IMR-90 (cell line): Measurements from ENCODE around the gene GLRX5. TPM values are rescaled to one million over a fixed set of nuclear protein-coding genes. Genes with fewer than 3 reads are reported as not detected.

Experiments used
- ATAC-seq: fragments of 200-7000 bp; cut with Tn5 transposase; 2 replicates; pipeline ENCODE4 v1.9.1; 2020; ENCODE audit warnings: low read depth, mild to moderate bottlenecking, moderate library complexity
- BruUV-seq: library from RNA; stranded (reverse); fragments of 400-500 nt; replicated peaks from 2 replicates; lab custom pipeline; 2021; lab: Mats Ljungman, UMichigan
- CTCF ChIA-PET: fragments of 300-600 bp; formaldehyde crosslinking; extraction: SDS; loops from one replicate; lab custom pipeline; 2021; ENCODE audit warnings: antibody characterized with exemption; lab: Yijun Ruan, JAX
- POLR2A ChIA-PET: fragments of 300-600 bp; sonication (Branson Sonifier 250); formaldehyde crosslinking; loops from one replicate; lab custom pipeline; 2022; ENCODE audit warnings: antibody characterized with exemption; ENCODE audit not compliant: unreplicated experiment; lab: Charles Lee
- DNase-seq: peaks from one replicate; pipeline ENCODE4 v3.0.0; 2013
- H2AFZ ChIP-seq: replicated peaks from 2 replicates; pipeline ENCODE3; 2013; ENCODE audit warnings: low read length, mild to moderate bottlenecking; ENCODE audit not compliant: poor library complexity
- H2AK5ac ChIP-seq: 2 replicates; pipeline ENCODE4 v1.6.1; 2013; ENCODE audit warnings: low read depth, low read length, inconsistent platforms
- H2AK9ac ChIP-seq: replicated peaks from 2 replicates; pipeline ENCODE3; 2013; ENCODE audit warnings: mild to moderate bottlenecking, low read depth, low read length, moderate library complexity; ENCODE audit not compliant: poor library complexity
- H2BK120ac ChIP-seq: 2 replicates; pipeline ENCODE4 v1.6.1; 2013; ENCODE audit warnings: low read depth, low read length, inconsistent platforms
- H2BK15ac ChIP-seq: 3 replicates; pipeline ENCODE4 v1.6.1; 2013; ENCODE audit warnings: low read depth, low read length, inconsistent platforms
- H2BK20ac ChIP-seq: 2 replicates; pipeline ENCODE4 v1.6.1; 2013; ENCODE audit warnings: low read depth, mild to moderate bottlenecking, inconsistent platforms, low read length, moderate library complexity
- H2BK5ac ChIP-seq: 2 replicates; pipeline ENCODE4 v1.6.1; 2013; ENCODE audit warnings: mild to moderate bottlenecking, low read depth, low read length, inconsistent platforms; ENCODE audit not compliant: poor library complexity, severe bottlenecking
- H3K14ac ChIP-seq: replicated peaks from 2 replicates; pipeline ENCODE4 v1.6.1; 2013; ENCODE audit warnings: low read depth, low read length, inconsistent platforms
- H3K18ac ChIP-seq: 2 replicates; pipeline ENCODE4 v1.6.1; 2013; ENCODE audit warnings: low read depth, low read length, control low read depth
- H3K23ac ChIP-seq: 2 replicates; pipeline ENCODE4 v1.6.1; 2013; ENCODE audit warnings: low read depth, low read length, inconsistent platforms
- H3K27ac ChIP-seq: 2 replicates; pipeline ENCODE4 v1.5.1; 2013; ENCODE audit warnings: mild to moderate bottlenecking, control low read depth, low read length; ENCODE audit not compliant: insufficient read depth
- H3K27me3 ChIP-seq: 2 replicates; pipeline ENCODE4 v1.6.1; 2013; ENCODE audit warnings: low read length; ENCODE audit not compliant: control insufficient read depth, insufficient read depth
- H3K36me3 ChIP-seq: 2 replicates; pipeline ENCODE4 v1.6.1; 2013; ENCODE audit warnings: low read length, mixed read lengths; ENCODE audit not compliant: control insufficient read depth, insufficient read depth
- H3K4ac ChIP-seq: 2 replicates; pipeline ENCODE4 v1.6.1; 2013; ENCODE audit warnings: low read depth, low read length, inconsistent platforms
- H3K4me1 ChIP-seq: 2 replicates; pipeline ENCODE4 v1.6.1; 2013; ENCODE audit warnings: low read length, mixed read lengths; ENCODE audit not compliant: control insufficient read depth, insufficient read depth
- H3K4me2 ChIP-seq: 2 replicates; pipeline ENCODE4 v1.6.1; 2013; ENCODE audit warnings: low read depth, mild to moderate bottlenecking, control low read depth, low read length, moderate library complexity
- H3K4me3 ChIP-seq: 2 replicates; pipeline ENCODE4 v1.5.1; 2013; ENCODE audit warnings: low read depth, mild to moderate bottlenecking, control low read depth, low read length, moderate library complexity; ENCODE audit not compliant: insufficient read depth
- H3K56ac ChIP-seq: 2 replicates; pipeline ENCODE4 v1.6.1; 2013; ENCODE audit warnings: low read length, inconsistent platforms; ENCODE audit not compliant: insufficient read depth; ENCODE audit errors: extremely low read depth
- H3K79me1 ChIP-seq, 2 experiments: 2 replicates each; pipeline ENCODE4 v1.6.1; 2013; ENCODE audit warnings: low read length in 2 of 2, inconsistent platforms in 1 of 2, low read depth in 1 of 2
- H3K9ac ChIP-seq: 2 replicates; pipeline ENCODE4 v1.6.1; 2013; ENCODE audit warnings: low read depth, low read length, control low read depth
- H3K9me1 ChIP-seq: 2 replicates; pipeline ENCODE4 v1.6.1; 2013; ENCODE audit warnings: low read length, inconsistent platforms; ENCODE audit not compliant: insufficient read depth
- H3K9me3 ChIP-seq: 2 replicates; pipeline ENCODE4 v1.6.1; 2013; ENCODE audit warnings: low read length; ENCODE audit not compliant: control insufficient read depth, insufficient read depth
- H4K20me1 ChIP-seq: 2 replicates; pipeline ENCODE4 v1.6.1; 2013; ENCODE audit warnings: low read length, inconsistent platforms; ENCODE audit not compliant: insufficient read depth
- H4K5ac ChIP-seq: 2 replicates; pipeline ENCODE4 v1.6.1; 2013; ENCODE audit warnings: mild to moderate bottlenecking, low read depth, low read length, control low read depth
- H4K8ac ChIP-seq, 2 experiments: 2 replicates each; pipeline ENCODE4 v1.6.1; 2013; ENCODE audit warnings: low read depth in 2 of 2, low read length in 2 of 2, control low read depth in 1 of 2, inconsistent platforms in 1 of 2
- H4K91ac ChIP-seq: 2 replicates; pipeline ENCODE4 v1.6.1; 2013; ENCODE audit warnings: low read depth, low read length, inconsistent platforms; ENCODE audit not compliant: insufficient read depth
- BHLHE40 ChIP-seq: fragments of 150-350 bp; IDR thresholded peaks from 2 replicates; pipeline ENCODE4 v1.6.1; 2016; ENCODE audit warnings: mild to moderate bottlenecking, low read depth, low read length
- FOS ChIP-seq: fragments of 150-350 bp; IDR thresholded peaks from 2 replicates; pipeline ENCODE4 v1.6.1; 2016; ENCODE audit warnings: low read depth, low read length
- MAZ ChIP-seq: IDR thresholded peaks from 2 replicates; pipeline ENCODE4 v1.6.1; 2012; ENCODE audit warnings: low read depth, mild to moderate bottlenecking, low read length, improper control_type of control experiment, moderate library complexity, borderline replicate concordance
- MXI1 ChIP-seq: IDR thresholded peaks from 2 replicates; pipeline ENCODE4 v1.6.1; 2012; ENCODE audit warnings: low read depth, mild to moderate bottlenecking, low read length, moderate library complexity, borderline replicate concordance
- USF2 ChIP-seq: fragments of 150-350 bp; IDR thresholded peaks from 2 replicates; pipeline ENCODE4 v1.6.1; 2017; ENCODE audit warnings: mild to moderate bottlenecking, antibody characterized with exemption, low read length, low read depth
- WGBS, 2 experiments: methylation state at CpG; one replicate each; pipeline versions ENCODE4 v1.1.5 to v1.1.7; 2013; ENCODE audit warnings: missing lambda C conversion rate in 2 of 2; ENCODE audit not compliant: insufficient read length in 1 of 2; ENCODE audit errors: extremely low coverage in 2 of 2; 5-methylcytosine and 5-hydroxymethylcytosine counted together
- dilution Hi-C: fragments of 300-500 bp; cut with HindIII; formaldehyde crosslinking; loops from one replicate; pipeline ENCODE4 v1.14.3; 2018; ENCODE audit warnings: low sequenced_read_pairs; ENCODE audit not compliant: unreplicated experiment
- in situ Hi-C: fragments of 300-500 bp; cut with MboI; formaldehyde crosslinking; loops from 3 replicates; pipeline ENCODE4 v1.14.3; 2019; ENCODE audit warnings: low sequenced_read_pairs, inconsistent platforms, mixed read lengths
- intact Hi-C: fragments of 100-400 bp; cut with micrococcal nuclease; formaldehyde crosslinking; loops from 2 replicates; pipeline ENCODE4 v1.10.0; 2022
- polyA plus RNA-seq, 3 experiments: library from polyadenylated mRNA; depleted of rRNA; stranded (reverse); fragments of >200 nt; gene quantifications; 2 replicates each; pipeline ENCODE4 v1.2.3, GENCODE V29; 2012; ENCODE audit warnings: low replicate concordance in 1 of 3
- total RNA-seq: library from RNA; depleted of rRNA; stranded (reverse); fragments of >200 nt; gene quantifications from 2 replicates; pipeline ENCODE4 v1.2.3, GENCODE V29; 2012

Gene GLRX5
- total and polyA plus RNA-seq, 2 of the 4 experiments (the other 2 are of a cell fraction), result 32.4 to 40.4 TPM

GRCh38 chr14:95507701-95508103 lies 27.1 kb upstream of the GLRX5 start:
- no peaks in the 10 kb centered on the region; the same call in 1 of the 2 replicates for H4K20me1 ChIP-seq
- peak overlapping the region; percentile 10; the same call in 1 of the 2 replicates for H3K4me2 ChIP-seq
- DNase-seq (peak; percentile 75), ATAC-seq (peak; percentile 53)
- peak overlapping the region in 1 of 2 experiments; percentile 68; a peak in 1 of 4 replicates for H4K8ac ChIP-seq
- dilution Hi-C loops, result no loop called here
- no peak for TF ChIP-seq BHLHE40
- TF ChIP-seq FOS, result peak; percentile 62; the same call in 1 of the 2 replicates
- peak; percentile 72; the same call in 1 of the 2 replicates for TF ChIP-seq MAZ
- TF ChIP-seq MXI1, result no peak
- peak; percentile 58; the same call in 1 of the 2 replicates for TF ChIP-seq USF2
- intact Hi-C loops, result loop anchor here (1.0 kb wide), 1 partner anchor 12 kb away; no protein-coding TSS in a partner anchor
- H3K4me3 ChIP-seq, result no peak overlapping the region
- H3K9me1 ChIP-seq, result peaks cover 46% of the 10 kb centered on the region
- H2BK5ac ChIP-seq, result peak overlapping the region; percentile 52
- H3K14ac ChIP-seq, result no peak overlapping the region; the same call in none of the 2 replicates
- H4K91ac ChIP-seq, result peak overlapping the region; percentile 10; the same call in 1 of the 2 replicates
- in situ Hi-C loops, result loop anchor here (25.0 kb wide), 1 partner anchor 370 kb away; no protein-coding TSS in a partner anchor
- peak overlapping the region; percentile 59 for H3K4ac ChIP-seq
- H3K23ac ChIP-seq, result peak overlapping the region; percentile 60; the same call in 1 of the 2 replicates
- H2AFZ ChIP-seq, result no peak overlapping the region
- peaks cover 18 to 81% of the 10 kb centered on the region in 2 experiments for H3K79me1 ChIP-seq
- peak overlapping the region; percentile 8; the same call in 1 of the 2 replicates for H3K18ac ChIP-seq
- peak overlapping the region; percentile 36; the same call in 1 of the 2 replicates for H3K27ac ChIP-seq
- peak overlapping the region; percentile 0 for H2AK9ac ChIP-seq
- H3K9ac ChIP-seq, result no peak overlapping the region
- ChIA-PET CTCF (no interaction called here), POLR2A (no interaction called here)
- H3K36me3 ChIP-seq, result no peaks in the 10 kb centered on the region
- H3K56ac ChIP-seq, result peak overlapping the region; percentile 20; the same call in 1 of the 2 replicates
- H3K4me1 ChIP-seq, result peaks cover 24% of the 10 kb centered on the region
- no peak overlapping the region for H4K5ac ChIP-seq
- peak overlapping the region; percentile 66; the same call in 1 of the 3 replicates for H2BK15ac ChIP-seq
- no peaks in the 10 kb centered on the region for H3K27me3 ChIP-seq
- 80% methylated on average over 2 of the region's 3 CpGs; no CpG with 5 or more reads in 1 of the 2 experiments for WGBS, 2 experiments
- H2BK20ac ChIP-seq, result peak overlapping the region; percentile 35
- H2BK120ac ChIP-seq, result peak overlapping the region; percentile 57
- peak overlapping the region; percentile 73 for H2AK5ac ChIP-seq
- no TSS peak for BruUV-seq
- H3K9me3 ChIP-seq, result no peaks in the 10 kb centered on the region
